SIG-M5 (cell line): ENCODE data around the gene ZNF805.
"Not testable (repeated sequence)": the region's sequence is repeated elsewhere in the genome, so short reads cannot be mapped to it uniquely, and the experiment has no call there.

Experiments used
- DNase-seq: peaks from one replicate; lab custom pipeline; 2025; lab: John Stamatoyannopoulos, UW

ZNF805 gene

GRCh38 chr19:57269515-57270250 lies 29.3 kb downstream of the ZNF805 start:
- no peak for DNase-seq

DNA sequence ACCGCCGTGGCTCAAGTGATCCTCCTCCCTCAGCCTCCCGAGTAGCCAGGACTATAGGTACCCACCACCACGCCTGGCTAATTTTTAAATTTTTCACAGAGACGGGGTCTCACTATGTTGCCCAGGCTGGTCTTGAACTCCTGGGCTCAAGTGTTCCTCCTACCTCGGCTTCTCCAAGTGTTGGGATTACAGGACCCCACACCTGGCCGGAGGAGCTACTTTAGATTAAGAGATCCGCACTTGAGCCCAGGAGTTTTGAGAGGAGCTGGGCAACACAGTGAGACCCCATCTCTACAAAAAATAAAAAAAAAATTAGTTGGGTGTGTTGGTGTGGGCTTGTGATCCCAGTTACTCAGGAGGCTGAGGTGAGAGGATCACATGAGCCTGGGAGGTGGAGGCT lies 30.8 kb downstream of the ZNF805 start:
- no peak for DNase-seq

DNA sequence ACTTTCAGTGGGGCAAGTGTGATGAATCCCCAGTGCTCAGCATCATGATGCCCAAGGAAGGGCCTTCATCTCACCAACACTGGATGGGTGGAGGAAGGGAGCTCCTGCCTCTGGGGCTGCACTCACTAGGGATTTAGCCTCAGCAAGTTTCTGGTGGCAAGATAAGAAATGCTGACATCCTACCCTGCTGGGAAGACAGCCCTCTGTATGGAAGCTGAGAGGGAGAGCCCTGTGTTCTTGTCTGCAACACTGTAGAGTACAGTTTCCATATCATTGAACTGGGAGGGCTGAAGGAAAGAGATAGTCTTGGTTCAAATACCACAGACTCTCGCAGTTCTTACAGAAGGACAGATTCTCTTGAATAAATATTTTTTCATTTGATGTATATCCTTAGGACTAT lies 32.6 kb downstream of the ZNF805 start:
- DNase-seq: no peak

GRCh38 chr19:57276430-57276829 lies 36.0 kb downstream of the ZNF805 start:
- DNase-seq: no peak

GRCh38 chr19:57278481-57278880 lies 38.0 kb downstream of the ZNF805 start:
- not testable (repeated sequence) for DNase-seq

GRCh38 chr19:57279418-57280164 lies 39.2 kb downstream of the ZNF805 start:
- DNase-seq: peak; percentile 72

DNA sequence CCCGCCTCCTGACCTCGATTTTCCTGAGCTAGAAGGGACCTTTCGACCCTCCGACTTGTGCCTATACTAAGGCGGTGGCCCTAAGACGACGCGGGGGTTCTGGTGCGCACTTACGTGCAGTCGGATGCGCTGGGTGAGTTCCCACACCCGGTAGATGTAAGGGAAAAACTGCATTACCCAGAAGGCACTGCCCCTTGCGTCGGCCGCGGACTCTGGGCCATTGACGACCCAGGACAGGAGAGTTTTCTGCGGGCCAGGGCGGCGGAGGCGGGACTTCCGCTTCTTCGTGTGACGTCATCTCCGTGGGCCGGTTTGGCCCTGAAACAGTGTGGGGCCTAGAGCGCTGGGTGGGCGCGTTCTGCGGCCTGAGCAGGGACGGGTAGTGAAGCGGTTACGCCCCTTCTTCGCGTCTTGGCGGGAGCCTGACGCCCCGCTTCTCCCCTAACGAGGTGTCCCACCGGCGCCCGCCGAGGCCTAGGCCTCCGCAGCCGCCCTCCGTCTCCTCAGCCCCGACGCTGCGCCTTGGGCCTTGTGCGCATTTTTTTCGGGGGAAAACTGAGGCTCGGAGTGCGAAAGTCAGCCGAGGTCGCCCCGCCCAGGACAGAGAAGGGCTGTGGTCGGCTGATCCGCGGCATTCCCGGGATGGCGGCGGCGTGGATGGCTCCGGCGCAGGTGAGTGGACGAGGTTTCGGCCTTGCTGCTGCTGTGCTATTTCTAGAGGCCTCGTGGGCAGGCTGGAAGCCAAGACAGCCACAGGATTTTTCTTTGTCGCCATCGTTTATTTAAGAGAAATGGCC lies 39.9 kb downstream of the ZNF805 start, which contains the start of gene ZNF460:
Gene ZNF460 (plus strand): TSS at position 321 of the 797 bp plus-strand sequence. CDS start 322 bp downstream, at position 643.
- DNase-seq: peak; percentile 69

- no peak for DNase-seq
Measured at GRCh38 chr19:57280962-57281400, 40.5 kb downstream of the ZNF805 start.

DNA sequence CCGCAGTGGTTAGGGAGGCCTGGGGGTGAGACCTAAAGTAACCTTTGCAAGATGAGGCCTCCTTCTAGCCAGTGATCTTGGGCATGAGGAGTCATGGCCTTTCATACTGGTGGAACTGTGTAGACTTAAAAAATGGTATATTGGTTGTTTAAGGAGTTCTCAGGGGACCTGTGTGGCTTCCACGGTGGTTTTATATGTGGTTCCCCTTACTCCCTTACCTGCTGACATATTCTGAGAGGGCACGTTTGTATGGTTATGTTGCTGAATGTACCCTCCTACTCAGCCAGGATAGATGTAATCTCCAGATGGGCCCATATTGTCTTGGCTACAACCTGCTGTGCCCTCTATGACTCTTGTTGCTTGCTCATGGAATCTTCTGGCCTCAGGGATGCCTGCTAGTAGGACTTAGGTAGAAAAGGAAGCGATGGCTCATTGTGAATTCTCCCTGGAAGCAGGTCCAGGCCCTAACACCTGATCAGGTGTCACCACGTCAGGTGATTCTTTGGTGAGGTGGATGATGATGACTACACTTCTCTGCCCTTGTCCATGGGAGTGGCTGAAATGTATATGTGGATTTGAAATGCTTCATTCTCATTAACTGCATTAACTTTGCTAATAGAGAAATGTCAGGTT lies 41.7 kb downstream of the ZNF805 start:
- no peak for DNase-seq

- no peak for DNase-seq
Measured at GRCh38 chr19:57288373-57288772, 47.9 kb downstream of the ZNF805 start.

- DNase-seq: no peak
Measured at GRCh38 chr19:57290970-57291369, 50.5 kb downstream of the ZNF805 start.

GRCh38 chr19:57292547-57292946 lies 52.1 kb downstream of the ZNF805 start:
- DNase-seq: no peak

GRCh38 chr19:57293719-57294118 lies 53.3 kb downstream of the ZNF805 start:
- no peak for DNase-seq

DNA sequence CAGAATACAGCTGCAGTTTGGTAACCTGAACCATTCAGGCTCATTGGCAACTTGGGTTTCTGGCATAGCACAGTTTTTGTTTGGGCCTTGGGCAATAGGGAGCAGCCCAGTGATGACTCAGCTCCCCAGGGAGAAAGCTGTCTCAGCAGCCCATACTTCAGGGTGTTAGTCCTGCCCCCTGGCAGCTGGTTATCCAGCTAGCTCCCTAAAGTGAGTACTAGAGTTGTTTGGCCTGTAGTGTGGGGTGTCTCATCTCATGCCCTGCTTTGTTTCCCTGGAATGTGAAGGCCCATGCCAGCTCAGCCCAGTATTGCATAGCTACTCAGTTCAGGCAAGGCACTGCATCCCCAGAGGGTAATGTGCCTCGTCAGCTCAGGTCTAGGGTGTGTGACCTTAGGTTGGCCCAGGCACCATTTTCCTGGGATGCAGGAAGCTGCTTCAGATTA lies 61.6 kb downstream of the ZNF805 start:
- no peak for DNase-seq

DNA sequence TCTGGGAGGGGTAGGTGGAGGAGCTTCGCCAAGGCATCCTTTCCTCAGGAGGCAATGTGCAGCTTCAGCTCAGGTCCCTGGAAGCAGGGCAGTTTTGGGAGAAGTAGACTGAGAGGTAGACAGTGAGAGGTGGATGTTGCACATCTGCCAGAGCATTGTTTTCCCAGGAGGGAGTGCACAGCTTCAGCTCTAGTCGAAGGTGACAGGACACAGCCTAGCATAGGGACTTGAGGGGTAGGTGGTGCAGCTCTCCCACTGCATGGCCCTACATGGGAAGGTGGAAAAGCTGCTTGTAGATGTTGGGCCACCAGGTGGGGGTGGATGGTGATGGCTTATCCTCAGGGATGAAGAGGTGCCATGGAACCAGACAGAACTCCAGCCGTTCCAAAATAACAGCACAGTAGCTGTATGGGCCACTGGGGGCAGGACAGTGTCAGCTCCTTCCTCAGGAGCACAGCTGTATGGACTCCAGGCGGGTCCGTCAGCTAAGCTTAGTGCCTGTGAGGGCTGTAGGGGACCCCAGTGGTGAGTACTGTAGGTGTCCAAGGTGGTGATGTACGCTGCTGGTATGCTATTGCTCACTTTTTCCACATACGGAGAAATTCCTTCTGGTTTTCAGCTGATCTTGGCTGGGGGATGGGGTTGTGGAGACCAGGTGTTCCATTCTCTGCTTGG lies 62.4 kb downstream of the ZNF805 start:
- DNase-seq: no peak
